HG02938 (cell line): ENCODE results near the gene ERC2.
"Not testable (repeated sequence)": the region's sequence is repeated elsewhere in the genome, so short reads cannot be mapped to it uniquely, and the experiment has no call there.

Experiments
- ATAC-seq: cut with Tn5 transposase; IDR thresholded peaks from one replicate; pipeline ENCODE4 v1.9.1; 2021; ENCODE audit warnings: mild to moderate bottlenecking, moderate library complexity; ENCODE audit not compliant: unreplicated experiment

Gene ERC2

DNA sequence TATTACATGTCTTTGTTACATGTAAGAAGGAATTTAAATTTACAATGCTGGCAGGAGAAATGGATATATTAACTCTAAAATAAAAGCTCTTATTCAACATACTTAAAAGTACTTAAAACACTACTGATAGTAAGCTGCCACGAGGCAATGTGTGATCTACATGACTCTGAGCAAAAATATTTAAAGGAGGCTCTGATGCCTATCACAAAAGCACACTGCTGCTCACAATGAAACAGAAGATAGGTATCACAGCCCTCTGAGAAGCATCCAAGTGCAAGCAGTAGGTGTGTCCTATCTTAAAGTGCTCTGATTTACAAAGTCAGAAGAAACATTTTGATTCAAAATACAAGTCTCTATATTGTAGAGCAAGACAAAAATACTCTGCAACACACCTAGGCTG is 610.0 kb downstream of the ERC2 start:
- ATAC-seq, result no peak

DNA sequence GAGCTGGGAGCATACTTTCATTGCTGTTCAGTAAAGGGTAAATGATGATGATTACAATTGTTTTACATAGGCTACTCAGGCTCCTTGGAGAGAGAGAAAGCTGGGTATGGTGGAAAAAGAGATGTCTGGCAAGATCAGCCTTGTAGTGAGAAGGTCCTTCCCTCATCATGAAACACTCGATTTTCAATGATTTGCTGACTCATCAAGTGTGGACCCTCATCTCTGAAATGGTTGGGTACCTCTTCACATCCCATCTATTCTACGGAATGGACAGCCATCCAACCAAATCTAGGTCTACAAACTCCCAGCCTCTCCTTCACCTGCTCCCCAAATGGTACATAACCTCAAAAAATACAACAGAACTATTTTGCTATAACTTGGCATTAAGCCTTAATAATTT is 610.6 kb downstream of the ERC2 start:
- no peak for ATAC-seq

DNA sequence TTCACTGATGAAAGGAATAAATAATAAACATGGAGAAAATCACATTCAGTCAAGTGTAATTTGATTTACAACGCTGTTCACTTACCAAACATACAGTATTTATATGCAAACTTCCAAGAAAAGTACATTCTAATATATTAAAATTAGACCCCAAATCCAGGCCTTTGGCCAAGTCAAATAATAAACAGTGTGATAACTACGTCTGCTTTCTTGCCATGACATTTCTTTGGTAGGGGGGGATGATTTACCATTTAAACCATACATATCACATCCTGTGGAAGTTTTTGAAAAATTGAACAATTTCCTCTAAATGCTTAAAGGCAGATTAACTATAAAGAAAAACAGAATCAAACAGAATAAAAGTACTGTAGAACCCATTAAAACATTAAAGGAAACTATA is 613.0 kb downstream of the ERC2 start:
- no peak for ATAC-seq

DNA sequence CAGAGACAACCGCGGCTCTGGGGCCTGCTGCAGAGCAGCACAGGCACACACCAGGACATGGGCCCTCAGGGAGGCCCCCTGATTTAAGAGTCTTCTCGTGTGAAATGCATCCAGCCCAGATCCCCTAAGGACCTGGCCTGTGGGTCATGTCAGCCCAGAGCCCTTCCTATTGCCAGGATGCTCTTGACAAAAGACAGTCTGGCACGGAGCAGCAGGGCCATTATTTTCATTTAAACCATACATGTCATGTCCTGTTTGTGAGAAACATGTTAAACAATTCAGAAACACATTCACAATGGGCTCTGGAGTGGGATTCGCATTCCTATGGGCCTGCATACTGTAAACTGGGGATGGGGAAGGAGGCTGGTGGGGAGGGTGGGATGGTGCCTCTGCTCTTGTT is 613.8 kb downstream of the ERC2 start:
- ATAC-seq, result no peak

DNA sequence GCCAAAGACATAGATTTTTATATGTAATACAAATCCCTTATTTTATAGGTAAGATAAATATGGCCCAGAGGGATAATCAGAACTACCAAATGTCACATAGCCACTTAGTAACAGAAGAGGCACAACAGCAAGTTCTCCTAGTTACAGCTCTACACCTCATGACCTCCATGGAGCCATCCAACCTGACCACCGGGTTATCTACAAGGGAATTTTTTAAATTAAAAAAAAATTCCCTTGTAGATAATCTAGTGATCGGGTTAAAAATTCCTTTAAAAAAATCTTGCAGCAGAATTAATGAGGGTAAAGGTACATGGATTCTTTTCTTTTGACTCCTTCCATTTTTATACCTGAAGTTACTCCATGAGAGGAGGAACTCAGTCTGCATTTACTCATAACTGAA is 615.9 kb downstream of the ERC2 start:
- ATAC-seq, result no peak

DNA sequence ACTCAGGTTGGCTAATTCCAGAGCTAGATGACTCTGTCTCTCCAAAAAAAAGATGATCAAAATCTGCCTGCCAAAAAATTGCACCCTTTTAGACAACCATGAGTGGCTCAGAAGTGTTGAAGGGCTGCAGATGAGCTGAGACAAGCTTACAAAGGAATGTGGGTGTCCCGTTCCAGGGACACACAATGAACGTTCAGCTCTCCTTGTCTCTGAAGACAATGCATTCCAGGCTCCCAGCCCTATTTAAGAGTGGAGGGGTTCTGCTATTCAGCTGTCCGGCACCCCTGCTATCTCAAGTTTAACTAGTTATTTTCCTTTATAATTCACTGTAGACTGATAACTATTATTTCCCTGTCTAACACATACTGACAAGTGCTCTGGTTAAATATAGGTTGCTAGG is 626.1 kb downstream of the ERC2 start:
- ATAC-seq, result no peak

DNA sequence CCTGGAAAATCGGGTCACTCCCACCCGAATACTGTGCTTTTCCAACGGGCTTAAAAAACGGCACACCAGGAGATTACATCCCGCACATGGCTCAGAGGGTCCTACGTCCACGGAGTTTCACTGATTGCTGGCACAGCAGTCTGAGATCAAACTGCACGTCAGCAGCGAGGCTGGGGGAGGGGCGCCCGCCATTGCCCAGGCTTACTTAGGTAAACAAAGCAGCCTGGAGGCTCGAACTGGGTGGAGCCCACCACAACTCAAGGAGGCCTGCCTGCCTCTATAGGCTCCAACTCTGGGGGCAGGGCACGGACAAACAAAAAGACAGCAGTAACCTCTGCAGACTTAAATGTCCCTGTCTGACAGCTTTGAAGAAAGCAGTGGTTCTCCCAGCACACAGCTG is 636.4 kb downstream of the ERC2 start:
- not testable (repeated sequence) for ATAC-seq

DNA sequence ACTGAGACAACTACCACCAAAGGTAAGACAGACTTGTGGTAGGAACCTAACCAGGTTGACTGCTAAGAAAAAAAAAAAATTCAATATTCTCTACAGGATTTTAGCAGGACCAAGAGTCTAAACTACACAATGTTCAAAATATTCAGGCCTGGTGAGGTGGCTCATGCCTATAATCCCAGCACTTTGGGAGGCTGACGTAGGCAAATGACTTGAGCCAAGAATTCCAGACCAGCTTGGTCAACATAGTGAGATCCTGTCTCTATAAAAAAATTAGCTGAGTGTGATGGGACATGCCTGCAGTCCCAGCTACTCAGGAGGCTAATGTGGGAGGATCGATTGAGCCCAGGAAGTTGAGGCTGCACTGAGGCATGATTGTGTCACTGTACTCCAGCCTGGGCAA is 639.6 kb downstream of the ERC2 start:
- no peak for ATAC-seq

DNA sequence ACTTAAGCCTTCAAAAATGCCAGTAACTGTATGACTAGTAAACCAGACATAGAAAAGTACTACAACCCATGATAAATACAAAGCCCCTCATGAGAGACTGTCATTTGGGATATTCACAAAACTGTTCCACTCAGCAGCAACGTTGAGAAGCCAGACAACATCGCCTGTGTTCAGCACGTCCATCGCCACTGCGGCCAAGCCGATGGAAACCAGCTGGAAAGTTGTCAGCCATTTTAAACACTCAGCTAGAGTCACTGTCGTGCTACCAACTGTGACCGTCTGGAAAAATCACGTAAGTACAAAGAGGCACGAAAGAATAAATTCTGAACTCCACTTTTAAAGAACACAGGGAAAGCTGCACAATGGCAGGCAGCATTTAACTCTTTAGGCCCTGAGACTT is 640.5 kb downstream of the ERC2 start:
- ATAC-seq, result no peak

DNA sequence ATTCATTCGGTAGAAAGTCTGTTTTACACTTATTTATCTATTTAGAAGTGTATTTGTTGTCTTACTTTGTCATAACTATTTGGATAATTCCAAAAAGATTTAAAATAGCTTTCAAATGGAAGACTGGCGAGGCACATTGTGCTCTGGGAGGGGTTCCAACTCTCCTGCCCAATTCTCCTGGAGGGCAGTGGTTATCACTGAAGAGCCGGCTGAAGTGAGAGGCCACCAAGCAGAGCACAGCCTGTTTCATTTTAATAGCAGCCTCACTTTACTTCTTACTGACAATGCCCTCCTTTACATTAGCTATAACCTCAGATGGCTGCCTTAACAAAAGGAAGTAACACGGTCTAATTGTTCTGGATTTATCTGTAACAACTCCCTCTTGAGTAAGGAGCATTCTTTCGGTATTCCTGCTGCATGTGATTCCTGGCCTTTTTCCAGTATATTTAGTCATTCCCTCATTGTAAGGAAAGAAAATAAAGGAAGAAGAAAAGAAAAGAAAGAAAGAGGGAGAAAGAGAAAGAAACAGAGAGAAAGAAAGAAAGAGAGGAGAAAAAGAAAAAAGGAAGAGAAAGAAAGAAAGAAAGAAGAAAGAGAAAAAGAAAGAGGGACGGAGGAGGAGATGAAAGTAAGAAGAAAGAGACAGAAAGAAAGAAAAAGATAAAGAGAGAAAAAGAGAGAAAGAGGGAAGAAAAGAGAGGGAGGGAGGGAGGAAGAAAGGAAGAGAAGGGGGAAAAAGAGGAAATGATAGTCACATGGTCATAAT is 641.4 kb downstream of the ERC2 start:
- ATAC-seq, result no peak

DNA sequence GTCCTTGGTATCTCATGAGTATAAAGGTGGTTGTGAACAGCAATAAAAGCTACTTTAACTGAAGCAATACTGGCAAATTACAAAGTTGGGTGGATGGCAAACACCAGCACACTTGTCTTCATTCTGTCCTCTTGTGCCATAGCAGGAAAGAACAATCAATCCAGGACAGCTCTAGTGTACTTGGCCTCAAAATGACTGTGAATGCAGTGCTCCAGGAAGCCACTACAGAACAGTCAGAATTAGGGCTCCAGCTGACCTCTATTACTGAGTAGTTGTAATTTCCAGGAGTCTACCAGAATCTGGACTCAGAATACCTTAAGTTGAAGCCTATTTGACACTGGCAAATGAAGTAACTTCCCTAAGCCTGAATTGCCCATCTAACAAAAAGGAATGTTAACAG is 642.2 kb downstream of the ERC2 start:
- no peak for ATAC-seq

DNA sequence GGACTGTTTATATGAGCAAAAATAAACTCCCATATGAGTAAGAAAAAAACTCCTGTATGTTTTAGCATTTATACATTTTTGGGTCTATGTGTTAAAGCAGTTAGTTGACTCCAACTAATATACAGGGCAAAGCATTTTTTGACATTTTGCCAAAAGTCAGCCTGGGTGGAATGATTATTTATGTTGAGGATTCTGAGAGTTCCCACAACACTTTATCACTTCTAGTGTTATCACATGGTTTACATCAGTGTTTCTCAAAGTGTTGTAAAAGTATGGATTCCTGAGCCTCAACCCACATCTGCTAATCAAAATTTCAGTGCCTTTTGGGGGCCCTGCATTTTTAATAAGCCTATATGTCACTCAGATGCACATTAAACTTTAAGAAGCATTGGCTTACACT is 643.9 kb downstream of the ERC2 start:
- no peak for ATAC-seq

DNA sequence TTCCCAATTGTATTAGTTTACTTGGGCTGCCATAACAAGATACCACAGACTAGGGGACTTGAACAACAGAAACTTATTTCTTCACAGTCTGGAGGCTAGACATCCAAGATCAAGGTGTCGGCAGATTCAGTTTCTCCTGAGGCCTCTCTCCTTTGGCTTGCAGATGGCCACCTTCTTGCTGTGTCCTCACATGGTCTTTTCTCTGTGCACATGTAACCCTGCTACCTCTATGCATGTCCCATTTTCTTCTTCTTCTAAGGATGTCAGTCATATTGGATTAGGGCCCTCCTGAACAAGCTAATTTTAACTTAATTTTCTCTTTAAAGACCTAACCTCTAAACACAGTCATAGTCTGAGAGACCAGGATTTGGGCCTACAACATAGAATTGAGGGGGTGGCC is 644.4 kb downstream of the ERC2 start:
- no peak for ATAC-seq

DNA sequence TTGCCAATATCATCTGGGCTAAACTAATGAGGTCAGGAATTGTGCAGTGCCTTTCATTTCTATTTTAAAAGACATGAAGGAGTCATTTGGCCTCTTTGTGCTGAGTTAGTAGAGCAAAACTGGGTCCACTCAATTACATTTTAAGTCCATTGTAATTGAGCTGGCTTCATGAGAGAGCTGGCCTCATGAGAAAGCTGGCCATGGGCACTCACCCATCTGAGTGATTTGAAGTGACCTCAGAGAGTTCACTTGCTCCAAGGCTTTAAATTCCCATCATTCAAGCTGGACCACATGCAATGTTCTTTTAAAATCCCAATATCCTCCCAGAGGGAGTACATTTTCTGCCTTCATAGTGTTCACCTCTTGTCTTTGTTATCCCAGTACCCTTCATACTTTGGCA is 645.3 kb downstream of the ERC2 start:
- ATAC-seq, result no peak

DNA sequence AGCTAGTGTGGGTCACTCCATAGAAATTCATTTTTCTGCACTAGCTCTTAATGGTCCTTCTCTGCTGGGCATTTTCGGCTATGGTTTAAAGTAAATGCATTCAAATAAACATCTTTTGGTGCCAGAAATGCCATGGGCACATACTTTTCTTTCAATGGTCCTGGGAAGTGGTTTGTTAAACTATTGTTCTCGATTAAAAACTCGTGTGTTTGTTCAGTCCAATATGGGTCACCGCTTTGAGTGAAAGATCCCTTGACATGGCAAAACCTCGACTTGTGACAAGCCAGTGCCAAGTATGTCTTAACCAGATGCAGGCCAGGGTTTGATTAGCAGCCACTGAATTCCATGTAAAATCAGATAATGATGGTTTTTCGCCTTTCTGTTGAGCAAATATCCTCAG is 649.3 kb downstream of the ERC2 start:
- ATAC-seq, result no peak

DNA sequence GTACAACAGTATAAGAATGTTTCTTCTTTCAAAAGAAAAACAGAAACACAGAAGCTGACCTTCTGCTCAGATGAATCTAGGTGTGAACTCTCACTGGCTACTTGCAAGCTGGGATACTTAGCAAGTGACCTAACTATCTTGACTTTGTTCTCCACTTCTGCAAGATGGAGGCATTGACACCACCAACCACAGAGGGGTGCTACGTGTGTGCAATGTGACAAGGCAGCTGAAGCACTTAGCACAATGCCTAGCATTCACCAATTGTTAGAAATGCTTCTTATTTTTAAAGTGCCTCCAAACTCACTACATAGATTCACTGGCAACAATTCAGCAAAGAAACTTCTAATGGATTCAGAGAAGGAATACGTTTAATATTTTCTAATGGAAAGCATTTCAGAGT is 649.8 kb downstream of the ERC2 start:
- no peak for ATAC-seq

DNA sequence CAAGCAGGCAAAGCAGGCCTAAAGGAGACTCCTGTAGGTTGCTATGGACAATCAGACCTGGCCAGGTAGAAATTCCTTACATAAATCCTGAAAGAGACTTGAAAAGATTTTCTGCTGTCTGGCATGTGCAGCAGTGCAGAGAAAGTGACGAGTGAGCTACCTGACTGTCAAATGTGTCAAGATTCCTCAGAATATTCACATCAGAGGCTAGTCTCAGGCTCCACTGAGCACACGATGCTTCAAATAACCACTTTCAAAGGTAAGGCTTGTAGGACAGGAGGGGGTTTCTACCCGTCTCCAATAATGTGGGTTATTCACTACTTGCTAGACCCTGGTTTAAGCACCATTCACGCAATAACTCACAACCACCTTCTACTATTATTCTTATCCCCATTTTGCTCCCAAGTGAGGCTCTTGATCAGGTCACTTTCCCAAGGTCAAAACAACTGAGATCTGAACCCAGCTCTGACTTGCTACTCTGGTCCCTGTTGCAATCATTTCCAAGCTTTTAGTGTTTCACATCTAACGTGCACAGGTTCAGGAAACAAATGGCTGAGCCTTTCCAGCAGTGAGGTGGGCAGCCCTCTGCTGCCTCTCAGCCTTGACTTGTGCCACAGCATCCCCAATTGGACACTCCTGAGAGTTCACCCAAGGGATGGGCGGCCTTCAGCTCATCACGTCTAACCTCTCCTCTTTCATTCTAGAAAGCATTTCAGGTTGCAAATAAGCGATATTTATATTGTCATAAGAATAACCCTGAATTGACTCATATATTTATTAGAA is 651.3 kb downstream of the ERC2 start:
- no peak for ATAC-seq

DNA sequence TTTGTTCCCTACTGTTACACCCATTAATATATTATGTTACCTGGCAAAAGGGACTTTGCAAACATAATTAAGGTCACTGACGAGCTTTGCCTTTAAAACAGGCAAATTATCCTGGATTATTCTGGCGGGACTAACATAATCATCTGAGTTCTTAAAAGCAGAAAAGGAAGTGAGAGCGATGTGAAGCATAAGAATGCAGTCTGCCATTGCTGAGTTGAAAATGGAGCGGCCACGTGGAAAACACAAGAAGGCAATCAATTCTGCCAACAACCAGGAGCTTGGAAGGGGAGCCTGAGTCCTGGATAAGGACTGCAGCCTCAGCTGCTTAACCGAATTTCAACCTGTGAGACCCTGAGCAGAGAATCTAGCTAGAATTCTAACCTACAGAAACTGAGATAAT is 653.0 kb downstream of the ERC2 start:
- no peak for ATAC-seq

DNA sequence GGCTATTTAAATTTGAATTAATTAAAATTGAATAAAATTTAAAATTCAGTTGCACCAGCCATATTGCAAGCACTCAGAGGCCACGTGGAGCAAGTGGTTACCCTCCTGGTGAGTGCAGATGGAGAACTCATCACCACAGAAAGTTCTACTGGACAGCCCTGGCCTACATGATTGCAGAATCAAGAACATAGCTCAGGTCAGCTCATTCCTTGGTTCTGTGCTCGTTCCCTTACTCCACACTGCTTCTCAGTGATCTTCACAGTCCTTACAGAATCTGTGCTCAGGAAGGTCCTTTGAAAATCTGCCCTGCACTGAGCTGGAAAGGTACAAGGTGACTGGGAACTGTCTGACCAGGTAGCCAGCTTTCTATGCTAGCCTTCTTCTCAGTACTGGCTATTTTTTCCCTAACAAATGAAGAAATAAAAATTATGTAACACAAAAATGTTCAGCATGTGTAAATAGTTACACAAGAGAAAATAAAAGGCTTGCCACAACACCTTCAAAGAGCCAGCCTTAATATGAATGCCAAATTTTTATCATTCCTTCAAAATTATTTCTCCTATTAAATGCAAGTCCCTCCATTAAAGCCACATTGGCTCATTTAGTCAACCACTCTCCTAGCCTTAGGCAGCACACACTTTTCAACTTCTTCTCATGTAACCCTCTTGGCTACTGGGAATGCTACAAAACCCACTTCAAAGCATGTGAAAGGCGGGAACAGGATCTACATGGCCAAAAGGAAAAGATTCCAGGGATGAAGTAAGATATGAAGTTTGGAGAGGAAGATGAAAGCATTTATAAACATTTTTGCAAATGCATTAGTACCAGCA is 654.8 kb downstream of the ERC2 start:
- no peak for ATAC-seq

DNA sequence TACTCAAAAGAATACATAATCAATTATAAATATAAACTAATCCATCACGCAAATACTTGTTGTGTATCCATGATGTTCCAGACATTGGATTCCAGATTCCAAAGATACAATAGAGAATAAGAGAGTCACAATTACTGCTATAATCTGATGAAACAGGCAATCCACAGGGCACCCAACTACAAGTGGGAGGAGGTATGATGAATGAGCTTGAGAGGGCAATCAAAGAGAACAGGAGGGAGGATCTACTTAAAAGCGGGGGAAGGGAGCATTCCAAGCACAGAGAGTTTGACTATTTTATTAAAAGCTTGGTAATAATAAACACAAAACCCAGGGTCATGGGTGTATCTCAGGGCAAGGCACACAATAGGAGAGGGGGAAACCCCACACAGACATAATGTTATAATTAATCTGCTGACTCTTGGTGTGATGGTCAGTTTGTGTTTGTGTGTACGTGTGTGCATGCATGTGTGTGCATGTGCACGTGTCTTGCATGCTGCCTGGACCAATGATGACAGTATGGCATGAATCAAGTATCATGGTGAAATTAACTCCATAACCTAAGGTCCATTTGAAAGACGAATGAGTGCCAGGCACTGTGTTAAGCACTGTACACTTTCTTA is 655.8 kb downstream of the ERC2 start:
- ATAC-seq, result no peak

DNA sequence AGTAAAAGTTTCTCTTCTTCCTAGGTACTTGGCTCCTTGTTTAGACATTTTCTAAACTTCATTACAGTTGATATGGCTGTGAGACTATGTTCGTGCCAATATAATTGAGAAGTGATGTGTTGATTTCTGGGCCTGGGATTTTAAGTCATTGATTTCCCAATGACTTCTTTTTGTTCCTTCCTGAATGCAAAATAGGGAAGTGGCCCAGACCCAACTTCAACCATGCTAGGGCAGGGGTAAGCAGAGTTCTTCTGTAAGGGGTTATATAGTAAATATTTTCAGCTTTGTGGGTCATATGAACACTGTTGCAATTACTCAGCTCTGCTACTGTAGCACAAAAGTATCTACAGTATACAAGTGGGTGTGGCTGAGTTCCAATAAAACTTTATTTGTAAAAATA is 661.1 kb downstream of the ERC2 start:
- no peak for ATAC-seq
